Esophagus mucosa (tissue), 1 donor: Measurements from ENCODE around the gene LSAMP. TPM values are rescaled to one million over a fixed set of nuclear protein-coding genes. Genes with fewer than 3 reads are reported as not detected.
"Not testable (repeated sequence)": the region's sequence is repeated elsewhere in the genome, so short reads cannot be mapped to it uniquely, and the experiment has no call there.

ENCODE experiments used
- ATAC-seq: fragments of 200-7000 bp; cut with Tn5 transposase; one replicate; pipeline ENCODE4 v1.9.1; 2020
- total RNA-seq: library from RNA; stranded (reverse); gene quantifications from one replicate; pipeline ENCODE4 v1.2.4, GENCODE V29; 2023
- donor health status: DM: yes; HTN: yes; CAD: no.

The LSAMP gene
- total RNA-seq, 1 donor from 2014 or later = 0.28 TPM

GRCh38 chr3:116102037-116102436, 343.2 kb downstream of the LSAMP start:
- no peak for ATAC-seq

GRCh38 chr3:116097226-116097625, 348.1 kb downstream of the LSAMP start:
- no peak for ATAC-seq

- ATAC-seq = no peak
These were observed 348.7 kb downstream of the LSAMP start for GRCh38 chr3:116096631-116097030.

GRCh38 chr3:116093374-116093773, 351.9 kb downstream of the LSAMP start:
- ATAC-seq = no peak

GRCh38 chr3:116087426-116087825, 357.9 kb downstream of the LSAMP start:
- ATAC-seq = no peak

GRCh38 chr3:116084999-116085791, 360.1 kb downstream of the LSAMP start:
- no peak for ATAC-seq

- no peak for ATAC-seq
These were observed 361.6 kb downstream of the LSAMP start for GRCh38 chr3:116083683-116084082.

- no peak for ATAC-seq
These were observed 366.7 kb downstream of the LSAMP start for GRCh38 chr3:116078561-116078960.

- ATAC-seq = no peak
These were observed 367.7 kb downstream of the LSAMP start for GRCh38 chr3:116077557-116077956.

- no peak for ATAC-seq
These were observed 368.2 kb downstream of the LSAMP start for GRCh38 chr3:116077059-116077458.

GRCh38 chr3:116070516-116071278, 374.6 kb downstream of the LSAMP start:
- not testable (repeated sequence) for ATAC-seq

- ATAC-seq = no peak
These were observed 375.2 kb downstream of the LSAMP start for GRCh38 chr3:116070061-116070460.

GRCh38 chr3:116069024-116069423, 376.3 kb downstream of the LSAMP start:
- ATAC-seq = no peak

GRCh38 chr3:116067326-116067725, 378.0 kb downstream of the LSAMP start:
- ATAC-seq = no peak

- no peak for ATAC-seq
These were observed 379.8 kb downstream of the LSAMP start for GRCh38 chr3:116065501-116065900.

GRCh38 chr3:116064646-116065045, 380.6 kb downstream of the LSAMP start:
- no peak for ATAC-seq

GRCh38 chr3:116059421-116060096, 385.7 kb downstream of the LSAMP start:
- peak; percentile 100 for ATAC-seq

GRCh38 chr3:116058844-116059243, 386.4 kb downstream of the LSAMP start:
- ATAC-seq = no peak

- ATAC-seq = no peak
These were observed 387.8 kb downstream of the LSAMP start for GRCh38 chr3:116057400-116058006.

GRCh38 chr3:116056280-116056679, 389.0 kb downstream of the LSAMP start:
- no peak for ATAC-seq

- ATAC-seq = no peak
These were observed 392.3 kb downstream of the LSAMP start for GRCh38 chr3:116053017-116053416.

- ATAC-seq = no peak
These were observed 392.7 kb downstream of the LSAMP start for GRCh38 chr3:116052602-116053001.

- no peak for ATAC-seq
These were observed 393.7 kb downstream of the LSAMP start for GRCh38 chr3:116051586-116051985.
